NCI-H2029 treated with DMSO at 0.1 percent for 48 hours (cell line): ENCODE data around the gene ZC3H18.
"Not testable (repeated sequence)": the region's sequence is repeated elsewhere in the genome, so short reads cannot be mapped to it uniquely, and the experiment has no call there.

Source experiments
- DNase-seq: peaks from one replicate; lab custom pipeline; 2025; lab: John Stamatoyannopoulos, UW

ZC3H18 gene

DNA sequence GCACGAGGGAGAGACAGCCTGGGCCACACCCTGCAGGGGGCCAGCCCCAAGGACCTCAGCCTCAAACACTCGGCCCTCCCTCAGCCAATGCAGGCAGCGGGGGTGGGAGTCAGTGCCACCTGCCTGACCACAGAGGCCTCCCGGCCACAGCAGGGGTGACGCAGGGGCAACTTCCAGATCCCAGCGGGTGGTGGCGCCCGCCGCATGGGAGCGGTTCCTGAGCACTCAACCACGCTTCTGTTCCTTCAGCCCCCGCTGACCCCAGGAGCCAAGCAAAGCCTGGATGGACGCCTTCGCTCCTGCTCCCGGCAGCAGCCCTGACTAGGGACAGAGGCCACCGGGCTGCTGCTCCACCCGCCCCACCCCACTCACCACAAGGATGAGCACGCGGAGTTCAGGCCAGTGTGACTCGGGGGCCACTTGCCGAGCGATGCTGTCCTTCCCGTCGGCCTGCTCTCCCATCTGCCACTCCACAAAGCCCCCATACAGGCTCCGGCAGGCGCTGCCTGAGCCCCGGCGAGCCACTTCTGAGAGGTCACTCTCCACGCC is 85.6 kb downstream of the ZC3H18 start:
- DNase-seq: no peak

DNA sequence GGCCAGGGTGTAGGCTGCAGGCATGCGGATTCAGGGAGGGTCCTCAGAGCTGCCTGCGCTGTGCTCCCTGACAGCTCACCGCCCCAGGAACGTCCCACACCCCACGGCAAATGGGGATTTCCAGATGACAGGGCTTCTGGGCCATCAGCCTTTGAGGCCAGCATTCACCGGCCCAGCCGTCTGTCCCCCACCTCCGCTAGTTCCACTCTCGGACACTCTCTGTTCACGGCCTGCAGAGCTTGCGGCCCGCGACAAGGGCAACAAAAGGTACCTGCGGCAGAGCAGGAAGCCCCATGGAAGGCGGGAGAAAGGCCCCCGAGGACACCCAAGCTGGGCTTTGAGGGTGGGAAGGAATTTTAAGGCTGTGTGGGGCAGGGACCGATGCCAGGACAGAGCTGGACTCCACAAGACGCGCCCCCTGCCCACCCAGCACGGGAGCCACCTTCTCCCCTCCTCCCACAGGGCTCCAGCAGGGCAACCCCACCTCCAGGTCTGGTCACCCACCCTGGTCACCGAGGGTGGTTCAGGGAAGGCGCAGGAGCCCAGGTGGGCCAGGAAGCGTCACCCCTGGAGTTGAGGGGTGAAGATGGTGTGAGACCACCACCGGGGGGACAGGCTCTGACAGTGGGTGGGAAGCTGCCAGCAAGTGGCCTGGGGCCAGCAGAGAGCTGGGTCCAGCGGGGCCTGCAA is 86.2 kb downstream of the ZC3H18 start:
- no peak for DNase-seq

DNA sequence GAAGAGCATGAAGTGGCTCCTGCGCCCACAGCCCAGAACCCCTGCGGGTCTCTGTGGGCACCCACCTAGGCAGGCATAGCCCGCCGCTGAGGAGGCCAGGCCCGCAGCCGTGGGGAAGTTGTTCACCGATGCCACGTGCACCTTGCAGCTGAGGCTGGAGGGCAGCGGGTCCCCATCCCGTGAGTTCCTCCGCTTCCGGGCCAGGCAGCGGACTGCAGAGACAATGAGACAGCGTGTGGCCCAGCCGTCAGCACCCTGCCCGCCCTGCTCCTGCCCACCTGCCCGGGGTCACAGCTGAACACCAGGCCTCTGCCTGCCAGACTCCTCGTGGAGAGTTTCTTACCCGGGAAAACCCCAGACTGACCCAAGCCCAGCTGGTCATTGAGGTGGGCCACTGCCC is 87.2 kb downstream of the ZC3H18 start:
- DNase-seq: no peak

DNA sequence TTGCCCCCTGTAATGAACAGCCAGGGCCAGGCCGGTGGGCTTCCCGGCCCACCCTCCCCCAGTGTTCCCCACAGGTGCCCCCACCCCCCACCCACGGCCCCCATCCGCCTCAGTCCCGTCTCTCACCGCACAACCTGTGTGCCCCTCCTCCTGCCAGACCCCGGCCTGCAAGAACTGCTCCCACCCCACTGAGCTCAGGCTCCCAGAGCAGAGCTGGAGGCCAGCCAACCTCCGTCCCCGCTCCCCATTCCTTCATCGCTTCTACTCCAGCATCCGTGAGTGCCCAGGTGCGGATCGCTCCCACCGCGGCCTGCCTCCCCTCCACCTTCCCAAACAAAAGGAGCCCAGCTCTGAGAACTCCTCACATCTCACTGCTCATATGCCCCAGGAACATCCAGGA is 88.5 kb downstream of the ZC3H18 start:
- DNase-seq: no peak

DNA sequence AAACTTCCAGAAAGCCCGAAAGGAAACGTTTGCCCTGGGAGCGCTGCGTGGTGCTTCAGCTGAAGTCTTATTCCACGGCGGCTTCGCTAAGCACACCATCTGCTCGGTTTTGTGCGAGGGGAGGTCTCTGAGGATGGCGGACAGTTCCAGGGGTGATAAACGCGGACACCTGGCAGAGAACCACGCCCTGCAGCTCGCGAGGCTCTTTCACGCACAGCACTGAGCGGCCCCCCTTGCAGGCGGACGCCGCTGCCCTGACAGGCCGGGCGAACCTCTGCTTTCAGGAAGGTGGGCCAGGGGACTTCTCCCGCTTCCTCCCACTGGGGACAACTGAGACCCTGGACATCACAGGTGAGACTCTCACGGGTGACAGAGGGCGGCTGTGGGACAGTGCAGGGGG is 89.0 kb downstream of the ZC3H18 start:
- DNase-seq: no peak

DNA sequence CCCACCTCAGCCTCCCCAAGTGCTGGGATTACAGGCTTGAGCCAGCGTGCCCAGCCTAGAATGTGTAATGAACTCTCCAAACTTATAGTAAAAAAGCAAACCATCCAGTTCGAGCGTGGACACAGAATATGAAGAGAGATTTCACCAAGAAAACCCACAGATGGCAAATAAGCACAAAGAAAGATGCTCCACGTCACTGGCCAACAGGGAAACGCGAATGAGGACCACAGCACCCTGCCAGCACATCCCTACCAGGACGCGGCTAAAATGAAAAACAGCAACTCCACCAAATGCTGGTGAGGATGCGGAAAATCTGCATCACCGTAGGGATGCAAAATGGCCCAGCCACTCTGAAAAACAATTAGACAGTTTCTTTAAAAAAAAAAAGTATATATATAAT is 91.3 kb downstream of the ZC3H18 start:
- no peak for DNase-seq

DNA sequence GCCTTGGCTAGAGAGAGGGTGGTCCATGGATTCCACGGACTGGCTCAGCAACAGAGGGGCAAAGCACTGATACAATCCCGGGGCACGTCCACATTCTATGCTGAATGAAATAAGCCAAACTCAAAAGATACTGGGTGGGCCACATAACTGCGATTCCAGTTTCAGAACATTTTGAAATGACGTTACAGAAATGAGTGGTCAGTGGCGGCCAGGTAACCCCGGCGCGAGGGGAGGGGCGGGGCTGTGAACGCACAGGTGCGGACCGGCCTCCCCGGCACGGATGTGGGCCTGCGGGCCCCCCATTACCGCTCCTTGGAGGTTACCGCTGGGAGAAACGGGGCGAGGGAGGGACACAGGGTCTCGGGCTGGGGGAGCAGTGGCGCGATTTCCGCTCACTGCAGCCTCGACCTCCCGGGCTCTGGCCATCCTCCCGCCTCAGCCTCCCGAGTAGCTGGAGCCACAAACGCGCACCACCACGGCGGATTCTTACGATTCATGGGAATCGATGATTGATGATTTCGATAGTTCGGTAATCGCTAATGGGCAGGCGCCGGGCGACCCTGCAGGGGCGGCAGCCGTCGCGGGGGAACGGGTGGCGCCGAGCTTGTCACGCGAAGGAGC is 92.1 kb downstream of the ZC3H18 start:
- no peak for DNase-seq

DNA sequence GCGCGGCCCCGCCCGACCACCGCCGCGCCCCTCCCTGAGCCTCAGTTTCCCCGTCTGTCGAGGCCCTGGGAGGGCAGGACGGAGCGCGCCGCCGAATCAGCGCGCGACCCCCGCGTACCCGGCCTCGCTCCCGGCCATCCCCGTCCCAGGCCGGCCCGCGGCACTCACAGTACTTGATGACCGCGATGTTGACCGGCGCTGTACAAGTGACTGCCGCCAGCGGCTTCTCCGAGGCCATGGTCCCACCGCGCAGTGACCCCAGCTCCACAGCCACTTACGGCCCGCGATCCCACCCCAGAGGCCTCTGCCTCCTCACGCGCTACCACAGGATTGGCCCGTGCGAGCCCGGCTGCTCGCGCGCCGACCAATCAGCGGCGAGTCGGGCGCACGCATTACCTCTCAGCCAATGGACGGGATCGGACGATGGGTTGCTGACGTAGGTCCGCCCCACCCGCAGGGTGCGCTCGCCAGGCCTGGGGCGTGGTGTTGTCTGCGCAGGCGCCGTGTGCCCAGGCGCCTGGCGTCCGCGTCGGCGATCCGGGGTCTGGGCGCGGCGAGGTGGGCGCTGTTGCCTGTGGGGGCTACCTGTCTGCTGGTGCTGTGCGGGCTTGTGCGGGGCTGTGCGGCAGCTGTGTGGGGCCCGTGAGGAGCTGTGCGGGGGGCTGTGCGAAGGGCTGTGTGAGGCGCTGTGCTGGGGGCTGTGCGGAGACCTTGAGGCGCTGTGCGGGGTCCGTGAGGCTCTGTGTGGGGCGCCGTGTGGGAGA is 92.8 kb downstream of the ZC3H18 start, which contains the start of gene MVD:
Gene MVD, minus strand, starts transcription at position 249 of the 764 bp plus-strand sequence. Its CDS starts 11 bp downstream, at position 238.
- DNase-seq: peak; percentile 29

DNA sequence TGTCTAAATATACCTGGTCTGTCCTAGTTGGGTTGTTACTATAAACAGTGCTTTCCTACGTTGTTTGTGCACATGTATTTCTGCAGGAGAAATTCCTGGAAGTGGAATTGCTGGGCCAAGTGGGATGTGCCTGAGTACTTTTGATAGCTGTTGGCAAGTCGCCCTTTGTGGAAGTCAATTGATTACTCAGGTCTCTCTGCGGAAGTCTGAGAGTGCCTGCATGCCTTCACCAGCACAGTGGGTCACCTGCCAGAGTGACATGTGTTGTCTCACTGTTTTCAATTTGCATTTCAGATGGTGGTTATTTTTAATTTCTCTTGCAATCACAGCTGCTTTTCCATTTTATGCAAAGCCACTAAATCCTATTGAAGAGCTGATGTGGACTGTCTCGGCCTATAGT is 94.9 kb downstream of the ZC3H18 start:
- no peak for DNase-seq

DNA sequence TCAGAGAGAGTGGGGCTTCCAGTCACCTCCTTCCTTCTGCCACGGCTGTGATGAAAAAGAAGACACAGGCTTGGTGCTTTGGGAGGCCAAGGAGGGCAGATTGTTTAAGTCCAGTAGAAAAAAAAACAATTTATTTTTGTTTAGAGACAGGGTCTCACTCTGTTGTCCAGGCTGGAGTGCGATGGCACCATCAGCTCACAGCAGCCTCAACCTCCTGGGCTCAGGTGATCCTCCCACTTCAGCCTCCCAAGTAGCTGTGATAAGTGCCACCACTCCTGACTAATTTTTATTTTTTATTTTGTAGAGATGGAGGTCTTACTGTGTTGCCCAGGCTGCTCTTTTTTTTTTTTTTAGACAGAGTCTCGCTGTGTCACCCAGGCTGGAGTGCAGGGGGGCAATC is 95.4 kb downstream of the ZC3H18 start:
- no peak for DNase-seq

DNA sequence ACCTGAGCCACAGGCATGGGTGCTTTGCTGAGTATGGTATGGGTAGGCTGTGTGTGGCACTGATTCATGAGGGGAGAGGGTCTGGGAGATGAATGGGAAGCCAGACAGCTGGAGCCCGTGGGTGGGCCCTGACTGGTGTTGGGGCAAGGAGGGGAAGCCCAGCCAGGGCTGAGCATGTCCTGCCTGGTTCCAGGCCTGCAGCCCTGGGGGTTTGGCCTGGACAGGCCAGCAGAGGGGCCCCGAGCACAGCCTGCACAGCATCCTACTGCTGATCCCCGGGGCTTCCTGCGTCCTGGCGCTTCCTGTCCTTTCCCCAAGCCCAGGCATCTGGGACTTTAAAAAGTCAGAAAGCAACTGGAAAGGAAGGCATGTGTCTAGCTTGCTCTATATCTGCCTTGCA is 97.3 kb downstream of the ZC3H18 start:
- DNase-seq: no peak

DNA sequence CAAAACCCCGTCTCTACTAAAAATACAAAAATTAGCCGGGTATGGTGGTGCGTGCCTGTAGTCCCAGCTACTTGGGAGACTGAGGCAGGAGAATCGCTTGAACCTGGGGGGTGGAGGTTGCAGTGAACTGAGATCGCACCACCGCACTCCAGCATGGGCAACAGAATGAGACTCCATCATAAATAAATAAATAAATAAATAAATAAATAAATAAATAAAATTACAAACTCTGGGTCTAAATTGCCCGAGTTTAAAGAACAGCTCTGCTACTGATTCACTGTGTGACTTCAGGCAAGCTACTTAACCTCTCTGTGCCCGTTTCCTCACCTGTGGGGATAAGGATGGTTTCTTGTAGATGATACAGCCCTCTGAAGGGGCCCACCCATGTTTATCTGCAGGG is 99.3 kb downstream of the ZC3H18 start:
- not testable (repeated sequence) for DNase-seq

DNA sequence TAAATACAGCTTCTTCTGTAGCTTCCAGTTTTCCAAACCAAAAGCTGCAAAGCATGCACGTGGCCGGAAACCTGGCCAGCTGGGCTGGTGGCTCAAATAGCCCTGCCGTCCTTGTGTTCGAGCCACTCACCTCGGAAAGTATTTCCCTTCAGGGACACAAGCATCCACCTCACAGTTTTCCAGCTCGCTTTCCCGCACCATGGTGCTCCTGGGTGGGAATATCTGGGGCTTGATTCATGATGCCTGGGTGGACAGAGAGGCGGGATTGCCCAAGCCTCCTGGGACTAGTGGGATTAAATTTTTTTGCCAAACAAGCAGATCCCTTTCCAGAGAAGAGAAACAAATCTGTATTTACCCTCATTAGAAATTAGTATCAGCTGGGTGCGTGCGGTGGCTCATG is 99.8 kb downstream of the ZC3H18 start:
- no peak for DNase-seq

DNA sequence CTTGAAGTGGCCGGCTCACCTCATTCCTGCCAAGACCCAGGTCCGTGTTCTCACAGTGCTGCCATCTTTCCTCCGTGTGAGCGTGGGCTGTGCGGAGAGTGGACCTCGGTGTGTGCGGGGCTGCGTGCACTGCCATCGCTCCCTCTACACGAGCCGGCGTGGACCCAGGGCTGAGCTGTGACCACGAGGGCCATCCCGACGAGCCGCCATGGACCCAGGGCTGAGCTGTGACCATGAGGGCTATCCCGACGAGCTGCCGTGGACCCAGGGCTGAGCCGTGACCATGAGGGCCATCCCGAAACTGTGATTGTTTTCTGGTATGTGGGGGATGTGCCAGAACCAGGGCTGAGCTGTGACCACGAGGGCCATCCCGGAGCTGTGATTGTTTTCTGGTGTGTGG is 101.6 kb downstream of the ZC3H18 start:
- DNase-seq: no peak

DNA sequence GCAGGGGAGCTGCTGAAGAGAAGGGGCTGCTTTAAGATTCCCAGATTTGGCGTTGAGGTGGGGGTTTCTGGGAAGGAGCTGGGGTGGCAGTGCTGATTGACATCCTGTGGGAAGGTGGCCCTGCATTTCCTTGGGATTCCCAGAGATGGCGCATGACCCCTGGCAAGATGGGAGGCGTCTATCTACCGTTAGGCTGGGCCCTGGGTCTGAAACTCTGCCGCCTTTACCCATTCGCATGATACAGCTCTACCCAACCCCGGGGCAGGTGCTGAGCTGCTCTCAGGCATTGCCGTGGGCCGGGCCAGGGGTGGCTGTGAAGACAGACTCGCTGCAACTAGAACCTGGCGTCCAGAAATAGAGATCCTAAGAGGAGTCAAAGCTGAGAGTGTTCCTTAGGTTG is 102.6 kb downstream of the ZC3H18 start:
- DNase-seq: no peak

DNA sequence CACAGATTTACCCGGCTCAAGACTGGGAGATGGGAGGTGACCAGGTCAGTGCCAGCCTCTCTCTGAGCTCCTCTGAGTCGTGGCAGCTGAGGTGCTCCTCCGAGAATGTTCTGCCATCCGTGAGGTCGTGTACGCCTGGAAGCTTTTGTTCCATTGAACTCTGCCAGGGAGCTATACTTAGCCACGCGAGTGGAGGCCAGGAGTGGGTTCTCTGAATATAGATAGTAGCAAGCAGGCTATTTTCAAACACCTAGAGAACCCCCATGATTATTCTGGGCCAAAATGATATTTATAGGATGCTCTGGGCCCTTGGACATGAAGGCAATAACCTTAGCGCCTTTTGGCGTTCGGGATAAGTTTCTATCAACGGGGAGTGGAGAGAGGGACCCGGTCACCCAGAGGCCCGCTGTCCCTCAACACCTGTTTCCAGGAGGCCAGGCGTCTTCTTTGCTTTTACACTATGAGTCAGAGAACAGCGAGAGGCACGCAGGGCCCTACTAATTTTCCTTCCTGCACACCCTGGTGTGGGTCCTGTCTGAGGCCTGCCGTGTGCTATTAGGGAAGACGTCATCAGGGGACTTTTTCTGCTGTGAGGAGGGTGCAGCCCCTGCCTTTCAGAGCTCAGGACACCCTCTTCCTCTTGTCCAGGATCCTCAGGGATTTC is 103.6 kb downstream of the ZC3H18 start:
- no peak for DNase-seq

DNA sequence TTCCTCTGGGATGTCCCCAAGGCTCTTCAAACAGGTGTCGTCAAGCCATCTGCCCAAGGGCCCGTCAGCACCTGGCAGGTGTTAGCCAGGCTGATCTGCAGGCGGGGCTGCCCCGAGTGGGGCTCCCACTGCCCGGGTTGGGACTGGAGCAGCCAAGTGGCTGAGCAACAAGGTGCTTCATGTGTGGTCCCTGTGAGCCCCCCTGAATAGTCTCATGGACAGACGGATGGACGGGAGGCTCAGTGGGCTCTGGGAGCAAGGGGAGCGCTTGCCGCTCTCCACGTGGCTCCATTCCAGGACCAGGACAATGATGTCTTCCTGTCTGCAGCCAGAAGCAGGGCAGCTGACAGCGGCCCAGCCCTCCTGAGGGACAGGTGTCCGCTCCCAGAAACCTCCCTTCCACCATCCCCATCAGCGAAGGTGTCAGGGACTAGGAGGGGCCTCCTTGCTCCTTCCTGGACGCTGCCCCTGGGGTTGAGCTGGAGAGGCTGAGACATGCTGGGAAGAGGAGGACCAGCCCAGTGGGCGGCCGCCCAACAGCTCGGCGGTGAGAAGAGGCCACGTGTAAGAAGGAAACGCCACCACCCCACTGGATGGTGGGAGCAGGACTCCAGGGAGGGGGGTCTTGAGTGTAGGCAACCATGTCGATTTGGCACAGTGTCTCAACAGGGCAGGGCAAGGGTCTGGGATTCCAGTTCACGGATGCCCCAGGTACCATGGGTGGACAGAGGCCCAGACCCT is 106.5 kb downstream of the ZC3H18 start:
- DNase-seq: no peak

DNA sequence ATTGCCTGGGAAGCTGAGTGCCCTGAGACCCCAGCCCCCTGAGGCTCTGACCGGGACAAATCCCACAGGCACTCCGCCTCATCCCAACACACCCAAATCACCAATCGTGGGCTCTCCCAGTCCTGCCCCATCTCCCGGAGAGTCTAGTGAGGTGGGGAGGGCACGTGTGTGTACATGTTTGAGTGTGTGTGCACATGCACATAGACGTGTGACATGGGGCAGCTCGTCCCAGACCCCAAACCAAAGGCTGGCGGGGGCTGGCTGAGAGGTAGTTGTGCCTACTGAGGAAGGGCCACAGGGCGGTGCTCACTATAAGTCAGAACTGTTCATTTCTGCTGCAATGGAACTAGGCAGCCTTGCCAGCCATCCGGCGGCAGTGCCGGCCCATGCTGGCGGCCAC is 107.5 kb downstream of the ZC3H18 start:
- no peak for DNase-seq

DNA sequence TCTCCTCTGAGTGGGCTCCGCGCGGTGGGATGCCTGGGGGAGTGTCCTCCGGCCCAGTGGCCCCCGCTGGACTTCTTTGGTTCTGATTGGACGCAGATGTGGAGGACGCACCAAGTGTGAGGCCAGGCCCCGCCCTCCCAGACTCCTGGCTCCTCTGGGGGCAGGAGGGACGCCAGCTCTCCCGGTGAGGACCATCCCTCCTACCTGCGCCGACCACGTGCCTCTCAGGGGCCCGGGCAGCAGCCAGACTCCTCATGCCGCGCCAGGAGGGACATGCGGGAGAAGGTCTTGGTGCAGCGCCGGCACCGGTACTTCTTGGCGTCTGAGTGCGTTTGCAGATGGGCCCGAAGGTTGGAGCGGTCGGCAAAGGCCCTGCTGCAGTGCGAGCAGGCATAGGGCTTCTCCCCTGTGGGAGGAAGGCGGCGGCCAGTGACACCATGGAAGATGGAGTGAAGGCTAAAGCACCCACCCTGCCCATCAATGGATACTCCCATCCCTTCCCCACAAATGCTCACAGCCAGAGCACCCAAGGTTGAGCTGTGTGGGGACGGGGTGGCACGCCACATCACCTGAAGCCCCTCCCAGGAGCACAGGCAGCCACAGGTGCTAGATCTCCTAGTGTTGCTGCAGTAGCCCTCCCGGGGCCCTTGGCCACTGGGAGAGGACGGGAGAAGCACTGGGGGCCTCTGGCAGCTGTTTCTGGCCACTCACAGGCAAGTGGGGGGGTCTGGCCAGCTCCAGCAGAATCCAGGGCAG is 108.2 kb downstream of the ZC3H18 start:
- no peak for DNase-seq

DNA sequence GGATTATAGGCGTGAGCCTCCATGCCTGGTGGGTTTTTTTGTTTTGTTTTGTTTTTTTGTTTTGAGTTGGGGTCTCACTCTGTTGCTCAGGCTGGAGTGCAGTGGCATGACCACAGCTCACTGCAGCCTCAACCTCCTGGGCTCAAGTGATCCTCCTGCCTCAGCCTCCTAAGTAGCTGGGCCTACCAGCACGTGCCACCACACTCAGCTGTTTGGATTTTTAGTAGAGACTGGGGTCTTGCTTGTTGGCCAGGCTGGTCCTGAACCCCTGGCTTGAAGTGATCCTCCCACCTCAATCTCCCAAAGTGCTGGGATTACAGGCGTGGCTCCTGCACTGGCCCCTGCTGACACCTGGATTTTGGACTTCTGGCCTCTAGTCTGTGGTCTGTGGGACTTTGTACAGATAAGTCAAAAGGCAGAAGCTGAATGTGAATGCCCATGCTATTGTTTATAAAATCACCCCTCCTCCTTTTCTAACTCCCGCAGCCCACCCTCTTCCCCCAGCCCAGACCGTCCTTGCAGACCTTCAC is 110.4 kb downstream of the ZC3H18 start:
- DNase-seq: no peak
